Thyroid gland (tissue), 4 donors: Measurements from ENCODE around the gene ISM2.

ENCODE experiments used
- CTCF ChIP-seq, 6 experiments: fragments of 200-600 bp in 3 of 6; fragments of 450-650 bp in 3 of 6; sonication (generic) in 3 of 6; IDR thresholded peaks; one replicate each; pipeline ENCODE4 v1.5.1; 2016 to 2019; ENCODE audit warnings: antibody characterized with exemption in 6 of 6, mild to moderate bottlenecking in 2 of 6, inconsistent platforms in 1 of 6, moderate library complexity in 1 of 6
- POLR2A ChIP-seq, 2 donors: fragments of 450-650 bp; IDR thresholded peaks; one replicate each; pipeline ENCODE4 v1.6.1; 2017; ENCODE audit warnings: antibody characterized with exemption in 2 of 2, mild to moderate bottlenecking in 2 of 2, moderate library complexity in 1 of 2

GRCh38 chr14:77478796-77479195 lies 19.8 kb downstream of the ISM2 start:
- TF ChIP-seq CTCF (IDR thresholded peaks at IDR 0.05): no peak
- TF ChIP-seq POLR2A (IDR thresholded peaks at IDR 0.05): no peak
